Epithelial cell of proximal tubule (primary cell): ENCODE measurements around the gene S100Z. TPM values are rescaled to one million over a fixed set of nuclear protein-coding genes. Genes with fewer than 3 reads are reported as not detected.
"Not testable (repeated sequence)": the region's sequence is repeated elsewhere in the genome, so short reads cannot be mapped to it uniquely, and the experiment has no call there.

Experiments used
- DNase-seq: peaks from one replicate; pipeline ENCODE4 v3.0.0-alpha.2; 2011; ENCODE audit warnings: low read depth
- H3K4me3 ChIP-seq: 2 replicates; pipeline ENCODE4 v1.5.1; 2011; ENCODE audit warnings: low read depth, mild to moderate bottlenecking, low read length
- total RNA-seq: library from RNA; depleted of rRNA; stranded (reverse); fragments of >200 nt; gene quantifications from 2 replicates; pipeline ENCODE4 v1.2.3, GENCODE V29; 2015
- TF ChIP-seq, protein P1 (sequence below): conservative IDR thresholded peaks from 2 replicates; pipeline ENCODE4 v1.5.1; 2012; ENCODE audit warnings: low read depth, mild to moderate bottlenecking, low read length

The S100Z gene
- total RNA-seq, 1 donor from 2014 or later = not detected

- no peak for DNase-seq
- TF ChIP-seq, protein P1, sequence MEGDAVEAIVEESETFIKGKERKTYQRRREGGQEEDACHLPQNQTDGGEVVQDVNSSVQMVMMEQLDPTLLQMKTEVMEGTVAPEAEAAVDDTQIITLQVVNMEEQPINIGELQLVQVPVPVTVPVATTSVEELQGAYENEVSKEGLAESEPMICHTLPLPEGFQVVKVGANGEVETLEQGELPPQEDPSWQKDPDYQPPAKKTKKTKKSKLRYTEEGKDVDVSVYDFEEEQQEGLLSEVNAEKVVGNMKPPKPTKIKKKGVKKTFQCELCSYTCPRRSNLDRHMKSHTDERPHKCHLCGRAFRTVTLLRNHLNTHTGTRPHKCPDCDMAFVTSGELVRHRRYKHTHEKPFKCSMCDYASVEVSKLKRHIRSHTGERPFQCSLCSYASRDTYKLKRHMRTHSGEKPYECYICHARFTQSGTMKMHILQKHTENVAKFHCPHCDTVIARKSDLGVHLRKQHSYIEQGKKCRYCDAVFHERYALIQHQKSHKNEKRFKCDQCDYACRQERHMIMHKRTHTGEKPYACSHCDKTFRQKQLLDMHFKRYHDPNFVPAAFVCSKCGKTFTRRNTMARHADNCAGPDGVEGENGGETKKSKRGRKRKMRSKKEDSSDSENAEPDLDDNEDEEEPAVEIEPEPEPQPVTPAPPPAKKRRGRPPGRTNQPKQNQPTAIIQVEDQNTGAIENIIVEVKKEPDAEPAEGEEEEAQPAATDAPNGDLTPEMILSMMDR = no peak
- no peak overlapping the region for H3K4me3 ChIP-seq
Measured at GRCh38 chr5:76888733-76889300, 39.0 kb downstream of the S100Z start.

DNA sequence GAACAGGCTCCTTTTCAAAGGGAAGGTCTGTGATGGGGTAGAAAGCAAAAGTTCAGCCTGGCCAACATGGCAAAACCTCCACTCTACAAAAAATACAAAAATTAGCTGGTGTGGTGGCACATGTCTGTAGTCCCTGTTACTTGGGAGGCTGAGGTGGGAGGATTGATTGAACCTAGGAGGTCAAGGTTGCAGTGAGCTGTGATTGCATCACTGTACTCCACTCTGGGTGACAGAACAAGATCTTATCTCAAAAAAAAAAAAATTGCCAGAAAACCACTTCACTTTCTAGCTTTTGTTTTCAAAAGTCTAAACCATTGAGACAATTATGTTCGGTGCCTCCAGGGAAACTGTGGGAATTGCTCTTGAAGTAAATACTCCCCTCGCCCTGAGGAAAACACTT lies 43.5 kb downstream of the S100Z start:
- TF ChIP-seq, protein P1 = no peak
- DNase-seq = no peak
- H3K4me3 ChIP-seq = no peak overlapping the region

GRCh38 chr5:76896196-76896595 lies 46.4 kb downstream of the S100Z start:
- no peak for DNase-seq
- no peak overlapping the region for H3K4me3 ChIP-seq
- TF ChIP-seq, protein P1 = no peak

- DNase-seq = no peak
- TF ChIP-seq, protein P1 = no peak
- H3K4me3 ChIP-seq = no peak overlapping the region
Measured at GRCh38 chr5:76901522-76901921, 51.7 kb downstream of the S100Z start.

DNA sequence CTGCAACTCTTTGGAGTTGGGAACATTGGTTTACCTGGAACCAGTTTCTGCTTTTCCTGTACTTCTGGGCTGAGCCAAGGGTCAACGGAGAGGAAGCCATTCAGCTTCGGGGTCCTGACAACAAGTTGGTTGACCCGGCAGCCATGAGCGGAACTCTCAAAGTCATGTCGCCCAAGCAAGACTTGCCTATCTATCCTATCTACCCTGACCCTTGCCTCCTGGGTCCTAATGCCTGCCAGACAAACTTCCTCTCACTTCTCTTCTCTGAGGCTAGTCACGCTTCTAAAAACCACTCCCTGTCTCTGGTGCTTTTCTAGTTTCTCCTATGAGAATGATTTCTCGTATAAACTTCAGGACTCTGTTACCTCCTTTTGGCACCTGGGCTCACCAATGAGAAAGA lies 58.4 kb downstream of the S100Z start:
- H3K4me3 ChIP-seq = no peak overlapping the region
- TF ChIP-seq, protein P1 = no peak
- DNase-seq = no peak

- H3K4me3 ChIP-seq, DNase-seq: not testable (repeated sequence)
Measured at GRCh38 chr5:76910344-76910933, 60.6 kb downstream of the S100Z start.

DNA sequence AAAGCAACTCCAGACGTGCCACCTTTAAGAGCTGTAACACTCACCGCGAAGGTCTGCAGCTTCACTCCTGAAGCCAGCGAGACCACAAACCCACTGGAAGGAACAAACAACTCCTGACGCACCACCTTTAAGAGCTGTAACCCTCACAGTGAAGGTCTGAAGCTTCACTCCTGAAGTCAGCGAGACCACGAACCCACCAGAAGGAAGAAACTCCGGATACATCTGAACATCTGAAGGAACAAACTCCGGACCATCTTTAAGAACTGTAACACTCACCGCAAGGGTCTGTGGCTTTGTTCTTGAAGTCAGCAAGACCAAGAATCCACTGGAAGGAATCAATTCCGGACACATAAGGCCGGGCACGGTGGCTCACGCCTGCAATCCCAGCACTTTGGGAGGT lies 64.9 kb downstream of the S100Z start:
- DNase-seq, H3K4me3 ChIP-seq: not testable (repeated sequence)

GRCh38 chr5:76918539-76918938 lies 68.7 kb downstream of the S100Z start:
- TF ChIP-seq, protein P1 = no peak
- H3K4me3 ChIP-seq = no peak overlapping the region
- DNase-seq = no peak
